SJSA1 (cell line): ENCODE data around the gene DVL3. TPM values are rescaled to one million over a fixed set of nuclear protein-coding genes. Genes with fewer than 3 reads are reported as not detected.
A peak's percentile ranks its signal among the peaks of the same experiment; 100 is the strongest.
"Not testable (repeated sequence)": the region's sequence is repeated elsewhere in the genome, so short reads cannot be mapped to it uniquely, and the experiment has no call there.

ENCODE experiments used
- DNase-seq, 2 experiments: peaks; one replicate each; pipeline ENCODE4 v3.0.0-alpha.2; 2015 to 2020; ENCODE audit warnings: low spot score in 2 of 2, low read depth in 1 of 2
- H3K27ac ChIP-seq: fragments of 250-450 bp; sonication (Bioruptor Pico); 2 replicates; pipeline ENCODE4 v1.5.1; 2020; ENCODE audit warnings: mild to moderate bottlenecking, moderate library complexity
- H3K27me3 ChIP-seq: fragments of 250-450 bp; sonication (Bioruptor Pico); replicated peaks from 2 replicates; pipeline ENCODE4 v1.5.1; 2020; ENCODE audit warnings: mild to moderate bottlenecking, moderate library complexity
- H3K36me3 ChIP-seq: fragments of 250-450 bp; sonication (Bioruptor Pico); 2 replicates; pipeline ENCODE4 v1.5.1; 2020; ENCODE audit warnings: mild to moderate bottlenecking
- H3K4me1 ChIP-seq: fragments of 250-450 bp; sonication (Bioruptor Pico); replicated peaks from 2 replicates; pipeline ENCODE4 v1.6.1; 2021; ENCODE audit warnings: mild to moderate bottlenecking
- H3K4me3 ChIP-seq: fragments of 250-450 bp; sonication (Bioruptor Pico); 2 replicates; pipeline ENCODE4 v1.5.1; 2020; ENCODE audit warnings: mild to moderate bottlenecking
- H3K9me3 ChIP-seq: fragments of 250-450 bp; sonication (Bioruptor Pico); replicated peaks from 2 replicates; pipeline ENCODE4 v1.5.1; 2020; ENCODE audit warnings: mild to moderate bottlenecking
- total RNA-seq: library from RNA; depleted of rRNA; stranded (reverse); fragments of >200 nt; shearing (Covaris generic); gene quantifications from 2 replicates; pipeline ENCODE4 v1.2.3, GENCODE V29; 2014

Gene DVL3
- total RNA-seq, 1 experiment from 2014 or later: 32.2 TPM

DNA sequence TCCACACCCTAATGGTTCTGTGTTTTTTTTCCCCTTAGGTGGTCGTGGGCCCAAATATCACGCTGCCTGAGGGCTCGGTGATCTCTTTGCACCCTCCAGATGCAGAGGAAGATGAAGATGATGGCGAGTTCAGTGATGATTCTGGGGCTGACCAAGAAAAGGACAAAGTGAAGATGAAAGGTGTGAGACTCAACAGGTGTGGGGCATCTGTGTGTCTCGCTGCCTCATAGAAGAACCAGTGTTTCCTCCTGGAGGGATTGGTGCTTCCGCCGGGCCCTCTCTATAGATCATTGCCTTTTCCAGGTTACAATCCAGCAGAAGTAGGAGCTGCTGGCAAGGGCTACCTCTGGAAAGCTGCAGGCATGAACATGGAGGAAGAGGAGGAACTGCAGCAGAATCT lies 13.0 kb upstream of the DVL3 start:
- no peaks in the 10 kb centered on the region for H3K9me3 ChIP-seq
- H3K27ac ChIP-seq: no peak overlapping the region
- no peak overlapping the region for H3K4me3 ChIP-seq
- no peaks in the 10 kb centered on the region for H3K27me3 ChIP-seq
- H3K36me3 ChIP-seq: peaks cover 92% of the 10 kb centered on the region
- H3K4me1 ChIP-seq: no peaks in the 10 kb centered on the region
- no peak for DNase-seq

DNA sequence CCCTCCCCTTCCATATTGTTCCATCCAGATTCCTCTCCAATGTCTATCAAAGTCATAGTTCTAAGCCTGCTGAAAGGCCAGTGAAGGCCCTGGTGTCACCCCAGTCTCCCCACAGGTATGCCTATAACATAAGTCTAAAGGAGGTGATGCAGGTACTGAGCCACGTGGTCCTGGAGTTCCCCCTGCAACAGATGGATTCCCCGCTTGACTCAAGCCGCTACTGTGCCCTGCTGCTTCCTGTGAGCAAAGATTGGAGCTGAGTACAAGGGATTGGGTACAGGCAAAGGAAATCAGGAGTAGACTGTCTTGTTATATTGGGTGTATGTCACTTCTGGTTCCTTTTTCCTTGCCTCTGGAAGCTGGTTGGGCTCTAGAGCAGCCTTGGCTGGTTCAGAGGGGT lies 11.8 kb upstream of the DVL3 start:
- peaks cover 81% of the 10 kb centered on the region for H3K36me3 ChIP-seq

DNA sequence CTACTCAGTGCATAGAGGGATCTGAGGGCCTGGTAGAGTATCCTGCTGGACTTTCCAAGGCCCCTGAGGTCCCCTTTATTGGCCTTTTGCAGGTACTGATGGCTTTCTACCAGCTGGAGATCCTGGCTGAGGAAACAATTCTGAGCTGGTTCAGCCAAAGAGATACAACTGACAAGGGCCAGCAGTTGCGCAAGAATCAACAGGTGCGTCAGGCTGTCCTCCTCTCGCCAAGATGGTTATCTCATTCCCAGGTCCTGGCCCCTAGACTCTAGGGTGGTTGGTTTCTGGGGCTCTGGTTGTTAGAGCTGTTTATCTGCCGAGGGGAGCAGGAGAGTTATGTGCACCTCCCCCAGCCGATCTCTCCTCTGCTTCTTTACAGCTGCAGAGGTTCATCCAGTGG lies 10.7 kb upstream of the DVL3 start:
- no peak for DNase-seq
- no peaks in the 10 kb centered on the region for H3K27me3 ChIP-seq
- no peaks in the 10 kb centered on the region for H3K9me3 ChIP-seq
- peaks cover 75% of the 10 kb centered on the region for H3K36me3 ChIP-seq
- H3K27ac ChIP-seq: no peak overlapping the region
- no peaks in the 10 kb centered on the region for H3K4me1 ChIP-seq
- no peak overlapping the region for H3K4me3 ChIP-seq

More for the DNA sequence above, 11.8 kb upstream of the DVL3 start:
- no peaks in the 10 kb centered on the region for H3K27me3 ChIP-seq
- no peak for DNase-seq
- no peak overlapping the region for H3K4me3 ChIP-seq
- no peaks in the 10 kb centered on the region for H3K9me3 ChIP-seq
- H3K27ac ChIP-seq: no peak overlapping the region
- H3K4me1 ChIP-seq: no peaks in the 10 kb centered on the region

DNA sequence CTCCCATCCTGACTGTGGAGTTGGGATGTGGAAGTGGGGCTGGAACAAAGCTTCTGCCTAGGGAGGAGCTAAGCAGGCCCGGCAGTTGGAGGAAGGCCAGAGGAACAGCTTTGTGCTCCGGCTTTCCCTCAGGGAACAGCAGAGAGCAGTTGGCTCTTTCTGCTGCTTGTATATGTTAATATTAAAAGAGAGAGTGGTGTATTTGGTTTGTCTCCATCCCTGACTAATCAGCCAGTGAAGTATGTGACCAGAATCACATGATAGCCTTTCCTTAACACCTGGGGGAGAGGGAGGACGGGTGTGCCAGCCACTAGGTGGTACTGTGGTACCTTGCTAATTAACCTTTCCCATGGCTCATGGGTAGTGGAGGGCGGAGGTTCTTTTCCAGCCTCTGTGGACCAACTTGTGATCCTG lies 10.1 kb upstream of the DVL3 start:
- H3K4me3 ChIP-seq: no peak overlapping the region
- H3K9me3 ChIP-seq: no peaks in the 10 kb centered on the region
- H3K27me3 ChIP-seq: no peaks in the 10 kb centered on the region
- peaks cover 69% of the 10 kb centered on the region for H3K36me3 ChIP-seq
- H3K4me1 ChIP-seq: no peaks in the 10 kb centered on the region
- H3K27ac ChIP-seq: no peak overlapping the region
- peak in 1 of 2 experiments; percentile 25 for DNase-seq

DNA sequence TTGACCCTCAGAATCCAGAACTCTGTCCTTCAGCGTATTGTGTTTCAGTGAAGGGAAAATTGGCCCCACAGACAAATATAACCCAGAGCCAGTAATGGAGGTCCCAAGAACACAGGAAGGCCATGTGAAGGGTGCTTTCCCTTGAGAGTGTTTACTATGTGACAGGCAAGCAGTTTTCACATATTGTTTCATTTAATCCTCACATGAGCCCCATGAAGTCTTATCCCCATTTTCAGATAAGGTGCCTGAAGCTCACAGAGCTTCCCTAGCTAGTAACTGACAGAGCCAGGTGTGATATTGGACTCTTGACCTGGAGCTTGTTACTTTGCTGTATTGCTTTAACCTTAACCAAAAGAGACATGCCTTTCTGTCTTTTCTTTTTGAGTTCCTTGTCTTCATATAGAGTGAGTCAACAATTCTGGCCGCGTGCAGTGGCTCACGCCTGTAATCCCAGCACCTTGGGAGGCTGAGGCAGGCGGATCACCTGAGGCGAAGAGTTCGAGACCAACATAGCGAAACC lies 9.4 kb upstream of the DVL3 start:
- no peak overlapping the region for H3K27ac ChIP-seq
- peaks cover 62% of the 10 kb centered on the region for H3K36me3 ChIP-seq
- no peak for DNase-seq
- H3K9me3 ChIP-seq: no peaks in the 10 kb centered on the region
- no peak overlapping the region for H3K4me3 ChIP-seq
- no peaks in the 10 kb centered on the region for H3K4me1 ChIP-seq
- H3K27me3 ChIP-seq: no peaks in the 10 kb centered on the region

DNA sequence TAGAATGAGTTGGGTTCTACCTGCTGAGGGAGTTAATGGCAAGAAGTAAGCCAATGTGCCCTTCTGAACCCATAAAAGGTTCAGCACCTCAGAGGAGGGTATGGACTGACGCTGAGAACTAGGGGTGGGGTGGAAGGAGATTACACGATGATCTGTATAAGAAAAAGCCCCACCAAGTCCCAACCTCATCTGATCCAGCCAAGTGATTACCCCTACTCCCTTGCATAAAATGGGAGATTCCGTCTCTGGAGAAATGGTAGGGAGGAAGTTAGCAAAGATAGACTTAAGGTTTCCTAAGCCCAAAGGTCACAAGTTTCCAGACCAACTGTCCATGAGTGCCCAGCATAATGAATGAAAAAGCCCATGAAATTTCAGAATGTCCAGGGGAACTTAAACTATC lies 7.1 kb upstream of the DVL3 start:
- no peaks in the 10 kb centered on the region for H3K9me3 ChIP-seq
- DNase-seq: no peak
- no peak overlapping the region for H3K27ac ChIP-seq
- no peaks in the 10 kb centered on the region for H3K27me3 ChIP-seq
- H3K4me3 ChIP-seq: no peak overlapping the region
- no peaks in the 10 kb centered on the region for H3K4me1 ChIP-seq
- H3K36me3 ChIP-seq: peaks cover 40% of the 10 kb centered on the region

DNA sequence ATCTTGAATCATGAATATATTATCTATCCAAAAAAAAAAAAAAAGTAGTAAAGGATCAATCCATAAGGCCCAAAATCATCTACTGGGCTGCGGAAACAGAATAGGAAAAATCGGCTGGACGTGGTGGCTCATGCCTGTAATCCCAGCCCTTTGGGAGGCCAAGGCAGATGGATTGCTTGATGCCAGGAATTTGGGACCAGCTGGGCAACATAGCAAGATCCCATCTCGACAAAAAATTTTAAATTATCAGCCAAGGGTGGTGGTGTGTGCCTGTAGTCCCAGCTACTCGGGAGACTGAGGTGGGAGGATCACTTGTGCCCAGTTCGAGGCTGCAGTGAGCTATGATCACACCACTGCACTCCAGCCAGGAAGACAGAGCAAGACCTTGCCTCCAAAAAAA lies 6.1 kb upstream of the DVL3 start:
- Histone ChIP-seq H3K36me3 (peaks cover 29% of the 10 kb centered on the region), H3K27me3 (no peaks in the 10 kb centered on the region), H3K27ac (no peak overlapping the region), H3K9me3 (no peaks in the 10 kb centered on the region), H3K4me1 (peaks cover 3% of the 10 kb centered on the region), H3K4me3 (no peak overlapping the region)
- DNase-seq: no peak

DNA sequence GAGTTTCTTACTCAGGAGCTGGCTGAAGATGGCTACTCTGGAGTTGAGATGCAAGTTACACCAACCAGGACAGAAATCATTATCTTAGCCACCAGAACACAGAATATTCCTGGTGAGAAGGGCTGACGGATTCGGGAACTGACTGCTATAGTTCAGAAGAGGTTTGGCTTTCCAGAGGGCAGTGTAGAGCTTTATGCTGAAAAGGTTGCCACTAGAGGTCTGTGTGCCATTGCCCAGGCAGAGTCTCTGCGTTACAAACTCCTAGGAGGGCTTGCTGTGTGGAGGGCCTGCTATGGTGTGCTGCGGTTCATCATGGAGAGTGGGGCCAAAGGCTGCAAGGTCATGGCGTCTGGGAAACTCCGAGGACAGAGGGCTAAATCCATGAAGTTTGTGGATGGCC lies 5.4 kb upstream of the DVL3 start:
- H3K27ac ChIP-seq, H3K27me3 ChIP-seq, H3K4me3 ChIP-seq, H3K9me3 ChIP-seq, DNase-seq, H3K4me1 ChIP-seq: not testable (repeated sequence)
- peaks cover 23% of the 10 kb centered on the region for H3K36me3 ChIP-seq

DNA sequence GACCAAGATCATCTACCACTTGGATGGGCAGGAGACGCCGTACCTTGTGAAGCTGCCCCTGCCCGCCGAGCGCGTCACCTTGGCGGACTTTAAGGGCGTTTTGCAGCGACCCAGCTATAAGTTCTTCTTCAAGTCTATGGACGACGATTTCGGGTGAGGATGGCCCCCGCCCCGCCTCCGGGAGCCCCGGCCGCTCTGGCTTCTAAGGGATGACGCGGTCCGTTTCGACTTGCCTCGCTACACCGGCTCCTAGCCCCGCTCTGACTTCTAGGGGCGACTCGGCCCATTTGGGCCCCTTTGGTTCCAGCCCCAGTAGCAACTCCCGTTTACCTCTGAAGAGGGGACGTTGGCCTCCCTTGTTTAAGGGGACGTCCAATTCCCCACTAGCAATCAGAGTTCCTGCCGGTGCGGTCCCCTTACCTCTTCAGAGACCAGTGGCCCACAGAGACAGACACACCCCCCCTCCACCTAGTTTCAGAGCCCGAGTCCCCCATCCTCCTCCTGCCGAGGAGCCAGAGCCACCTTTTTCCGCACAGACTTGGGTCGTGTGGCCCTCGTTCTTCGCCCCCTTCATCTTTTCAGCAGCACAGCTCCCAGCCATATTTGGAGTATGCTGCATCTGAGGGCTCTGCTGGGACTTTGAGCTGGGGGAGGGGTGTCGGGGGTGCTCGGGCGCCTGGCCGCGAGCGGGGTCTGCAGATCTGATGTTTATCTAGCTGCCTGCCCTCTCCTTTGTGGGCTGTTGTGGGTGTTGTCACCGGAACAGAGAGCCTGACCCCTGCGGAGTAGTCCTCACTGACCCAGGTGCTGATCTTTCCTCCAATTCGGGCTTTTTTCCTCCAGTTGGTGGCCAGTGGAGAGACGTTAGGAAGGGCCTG lies 706 bp downstream of the DVL3 start:
- H3K27ac ChIP-seq: peak overlapping the region; percentile 63; the same call in 1 of the 2 replicates
- H3K27me3 ChIP-seq: no peaks in the 10 kb centered on the region
- DNase-seq: peak in 1 of 2 experiments; percentile 51
- peak overlapping the region; percentile 92 for H3K4me3 ChIP-seq
- peaks cover 35% of the 10 kb centered on the region for H3K4me1 ChIP-seq
- no peaks in the 10 kb centered on the region for H3K9me3 ChIP-seq
- peaks cover 17% of the 10 kb centered on the region for H3K36me3 ChIP-seq

DNA sequence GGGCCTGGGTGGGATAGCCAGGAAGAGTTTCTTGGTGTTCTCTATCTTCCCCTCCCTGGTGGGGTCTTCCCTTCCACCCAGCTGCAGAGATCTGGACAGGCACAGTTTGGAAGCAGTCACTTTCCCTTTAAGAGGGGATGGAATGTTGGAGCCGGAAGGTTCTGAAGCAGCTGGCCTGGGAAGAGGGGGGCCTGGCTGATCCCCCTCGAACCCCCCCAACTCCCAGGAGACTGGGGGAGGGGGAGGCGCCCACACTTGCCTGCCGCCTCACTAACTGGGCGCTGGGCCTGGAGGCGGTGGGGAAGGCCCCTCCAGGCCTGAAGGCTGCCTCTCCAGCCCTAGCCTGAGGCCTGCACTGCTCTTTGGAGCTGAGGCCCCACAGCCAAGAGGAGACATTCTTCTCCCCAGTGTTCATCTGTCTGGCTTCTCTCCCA lies 1.4 kb downstream of the DVL3 start:
- Histone ChIP-seq H3K4me3 (peak overlapping the region; percentile 92), H3K27me3 (no peaks in the 10 kb centered on the region), H3K4me1 (peaks cover 41% of the 10 kb centered on the region), H3K27ac (no peak overlapping the region), H3K9me3 (no peaks in the 10 kb centered on the region), H3K36me3 (peaks cover 22% of the 10 kb centered on the region)
- peak in 1 of 2 experiments; percentile 37 for DNase-seq

DNA sequence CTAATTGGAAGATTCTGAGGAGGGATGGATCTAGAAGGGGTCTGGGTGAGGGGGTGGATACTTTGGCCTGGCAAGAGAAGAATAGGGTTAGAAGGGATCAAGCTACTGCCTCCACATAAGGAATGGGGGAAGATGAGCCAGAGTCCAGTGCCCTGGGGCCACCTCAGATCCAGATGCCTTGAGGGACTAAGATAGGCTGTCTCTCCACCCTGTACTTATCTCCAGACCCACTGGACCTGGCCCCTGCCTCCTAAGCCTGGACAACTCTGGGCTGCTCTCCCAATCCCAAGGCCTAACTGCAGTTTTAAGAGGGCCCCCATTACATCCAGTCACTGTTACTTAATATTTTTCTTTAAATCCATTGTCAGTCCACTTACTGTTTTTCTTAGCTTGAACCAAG lies 2.0 kb downstream of the DVL3 start:
- no peaks in the 10 kb centered on the region for H3K27me3 ChIP-seq
- H3K27ac ChIP-seq: no peak overlapping the region
- H3K9me3 ChIP-seq: no peaks in the 10 kb centered on the region
- H3K4me1 ChIP-seq: peaks cover 45% of the 10 kb centered on the region
- peak overlapping the region; percentile 92 for H3K4me3 ChIP-seq
- peaks cover 28% of the 10 kb centered on the region for H3K36me3 ChIP-seq
- DNase-seq: no peak

DNA sequence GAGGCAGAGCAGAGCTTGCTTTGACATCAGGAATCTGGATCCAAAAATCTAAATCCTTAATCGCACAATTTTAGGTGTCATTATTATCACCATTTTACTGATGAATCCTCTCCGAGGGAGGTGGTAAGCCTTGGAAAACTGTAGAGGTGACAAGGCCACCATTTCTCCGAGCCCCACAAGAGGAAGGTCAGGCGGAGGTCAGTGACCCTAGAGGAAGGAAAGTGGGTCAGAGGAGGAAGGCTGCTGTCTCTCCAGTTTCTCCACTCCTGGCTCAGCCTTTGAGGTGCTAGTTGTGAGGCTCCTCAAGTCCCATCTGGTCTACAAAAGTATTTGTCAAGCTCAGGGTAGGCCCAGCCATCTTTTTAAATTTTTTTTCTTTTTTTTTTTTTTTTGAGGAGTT lies 3.2 kb downstream of the DVL3 start:
- Histone ChIP-seq H3K27ac (no peak overlapping the region), H3K4me3 (no peak overlapping the region), H3K9me3 (no peaks in the 10 kb centered on the region)

DNA sequence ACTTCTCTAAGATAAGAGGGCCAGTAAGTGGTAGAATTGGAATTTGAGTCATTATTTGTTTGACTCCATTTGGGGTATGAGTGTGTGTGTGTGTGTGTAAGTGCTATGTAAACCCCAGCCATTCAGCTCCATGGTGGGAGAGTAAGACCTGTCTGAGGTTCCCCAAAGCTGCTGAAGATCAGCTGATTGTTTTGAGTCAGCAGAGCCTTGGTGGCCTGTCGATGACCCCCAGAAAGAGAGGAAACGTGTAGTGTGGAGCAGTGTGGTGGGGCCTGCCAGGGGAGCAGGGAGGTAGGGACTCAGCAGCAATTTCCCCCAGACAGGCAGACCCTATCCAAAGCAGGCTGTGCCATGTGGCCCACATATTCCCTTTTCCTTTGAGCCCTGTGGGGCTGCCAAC lies 5.3 kb downstream of the DVL3 start:
- Histone ChIP-seq H3K27ac (peak overlapping the region; percentile 30; the same call in 1 of the 2 replicates), H3K9me3 (no peaks in the 10 kb centered on the region), H3K4me1 (peaks cover 33% of the 10 kb centered on the region), H3K4me3 (no peak overlapping the region), H3K36me3 (peaks cover 57% of the 10 kb centered on the region), H3K27me3 (no peaks in the 10 kb centered on the region)
- DNase-seq: peak in 1 of 2 experiments; percentile 42

More for the DNA sequence above, 3.2 kb downstream of the DVL3 start:
- Histone ChIP-seq H3K4me1 (peaks cover 45% of the 10 kb centered on the region), H3K36me3 (peaks cover 39% of the 10 kb centered on the region), H3K27me3 (no peaks in the 10 kb centered on the region)
- no peak for DNase-seq

DNA sequence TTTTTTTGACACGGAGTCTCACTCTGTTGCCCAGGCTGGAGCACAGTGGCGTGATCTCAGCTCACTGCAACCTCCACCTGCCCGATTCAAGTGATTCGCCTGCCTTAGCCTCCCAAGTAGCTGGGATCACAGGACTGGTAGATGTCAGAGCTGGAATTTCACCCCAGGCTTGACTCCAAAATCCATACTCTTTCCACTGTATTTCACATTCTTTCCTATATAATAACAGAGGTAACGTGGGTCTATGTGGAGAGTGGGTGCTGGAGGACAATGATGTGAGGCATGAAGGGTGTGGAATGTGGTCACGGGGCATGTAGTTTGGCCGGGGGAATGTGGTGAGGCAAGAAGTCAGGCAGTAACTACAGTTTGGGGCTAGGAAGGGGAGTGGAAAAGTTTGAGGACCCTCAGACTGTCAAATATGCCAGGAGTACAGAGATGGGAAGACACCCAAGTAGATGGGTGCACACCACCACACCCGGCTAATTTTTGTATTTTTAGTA lies 7.4 kb downstream of the DVL3 start:
- H3K4me3 ChIP-seq, H3K27ac ChIP-seq, H3K27me3 ChIP-seq, H3K9me3 ChIP-seq, DNase-seq: not testable (repeated sequence)
- H3K4me1 ChIP-seq: peaks cover 23% of the 10 kb centered on the region
- peaks cover 71% of the 10 kb centered on the region for H3K36me3 ChIP-seq
